NCI-H226 (cell line): ENCODE data around the gene ATP11B.
A peak's percentile ranks its signal among the peaks of the same experiment; 100 is the strongest.
"Not testable (repeated sequence)": the region's sequence is repeated elsewhere in the genome, so short reads cannot be mapped to it uniquely, and the experiment has no call there.

Source experiments
- DNase-seq: peaks from one replicate; pipeline ENCODE4 v3.0.0-alpha.2; 2015

Gene ATP11B

DNA sequence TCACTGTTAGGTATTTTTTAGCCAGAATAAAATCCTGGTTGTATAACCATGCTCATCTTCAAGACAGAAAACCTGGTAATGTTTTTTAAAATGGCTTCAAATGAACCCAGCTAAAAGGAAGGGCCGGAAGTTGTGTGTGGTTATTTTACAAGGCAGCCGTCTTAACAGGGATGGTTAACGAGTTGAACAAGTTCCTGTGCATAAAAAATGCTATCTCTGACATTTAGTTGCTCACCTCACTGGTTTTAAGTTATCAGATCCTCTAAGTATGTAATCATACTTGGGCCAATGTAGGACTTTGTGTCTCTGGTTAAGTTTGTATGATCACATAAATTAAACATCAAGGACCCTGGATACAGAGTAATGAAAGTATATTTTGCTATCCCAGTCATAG, 2.1 kb downstream of the ATP11B start:
- no peak for DNase-seq

GRCh38 chr3:182796310-182796709, 3.0 kb downstream of the ATP11B start:
- DNase-seq, result no peak

DNA sequence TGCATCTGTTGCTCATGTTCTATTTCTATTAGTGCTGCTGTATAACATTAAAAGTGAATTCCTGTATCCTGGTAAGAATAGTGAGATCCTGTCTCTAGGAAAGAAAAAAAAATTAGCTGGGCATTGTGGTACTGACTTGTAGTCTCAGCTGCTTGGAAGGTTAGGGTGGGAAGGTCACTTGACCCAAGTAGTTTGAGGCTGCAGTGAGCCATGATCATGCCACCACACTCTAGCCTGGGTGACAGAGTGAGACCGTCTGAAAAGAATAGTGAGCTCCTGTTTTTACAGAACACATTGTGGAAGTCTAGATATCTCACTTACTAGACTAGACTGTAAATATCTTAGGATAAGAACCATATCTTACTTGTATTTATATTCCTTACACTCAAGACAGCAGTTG, 4.6 kb downstream of the ATP11B start:
- DNase-seq, result no peak

GRCh38 chr3:182799143-182799542, 5.8 kb downstream of the ATP11B start:
- DNase-seq, result not testable (repeated sequence)

DNA sequence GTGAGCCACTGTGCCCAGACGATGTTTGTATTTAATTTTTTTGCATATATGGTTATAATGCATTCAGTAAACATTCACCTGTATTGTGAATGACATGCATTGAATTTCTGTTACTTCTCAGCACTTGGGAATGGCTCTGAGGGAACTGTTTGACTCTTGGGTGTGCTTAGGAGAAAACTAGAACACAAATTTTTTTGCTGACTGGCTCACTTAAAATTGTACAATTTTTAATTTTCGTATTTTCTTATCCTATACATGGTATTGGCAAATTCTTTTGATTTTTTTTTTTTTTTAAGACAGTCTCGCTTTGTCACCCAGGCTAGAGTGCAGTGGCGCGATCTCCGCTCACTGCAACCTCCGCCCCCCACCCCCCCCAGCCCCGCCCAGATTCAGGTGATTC, 7.2 kb downstream of the ATP11B start:
- no peak for DNase-seq

GRCh38 chr3:182802413-182803390, 9.4 kb downstream of the ATP11B start:
- DNase-seq, result no peak

DNA sequence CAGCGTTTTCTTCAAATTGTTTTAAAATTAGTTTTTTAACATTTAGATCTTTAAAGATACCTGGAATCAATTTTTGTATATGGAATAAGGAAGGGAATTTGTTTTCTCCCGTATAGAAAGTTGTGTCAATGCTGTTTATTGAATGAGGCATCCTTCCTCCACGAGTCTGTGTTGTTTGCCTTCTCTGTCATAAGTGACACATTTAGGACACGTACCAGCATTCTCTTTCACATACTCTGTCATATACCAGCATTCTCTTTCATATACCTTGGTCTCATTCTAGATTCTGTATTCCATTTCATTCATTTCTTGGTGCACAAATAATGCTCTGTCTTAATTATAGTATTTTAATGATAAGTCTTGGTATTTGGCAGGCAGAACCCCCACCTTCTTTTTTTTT, 10.3 kb downstream of the ATP11B start:
- no peak for DNase-seq

DNA sequence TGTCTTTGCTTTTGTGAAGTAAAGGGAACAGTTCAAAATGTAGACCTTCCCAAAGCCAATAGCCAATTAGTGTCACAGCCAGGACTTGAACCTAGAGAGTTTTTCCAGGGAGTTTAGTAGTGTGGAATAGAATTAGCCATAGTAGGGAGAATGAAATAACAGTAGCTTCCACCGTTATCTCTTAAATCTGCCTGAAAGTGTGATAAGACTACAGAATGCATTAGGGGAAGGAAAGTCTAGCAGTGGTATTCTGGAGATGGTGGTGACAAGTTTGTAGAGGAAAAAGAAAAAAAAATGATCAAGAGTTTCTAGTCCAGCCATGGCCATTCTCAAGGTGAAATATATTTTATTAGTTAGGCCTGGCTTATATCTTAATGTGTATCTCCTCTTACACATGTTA, 13.8 kb downstream of the ATP11B start:
- no peak for DNase-seq

DNA sequence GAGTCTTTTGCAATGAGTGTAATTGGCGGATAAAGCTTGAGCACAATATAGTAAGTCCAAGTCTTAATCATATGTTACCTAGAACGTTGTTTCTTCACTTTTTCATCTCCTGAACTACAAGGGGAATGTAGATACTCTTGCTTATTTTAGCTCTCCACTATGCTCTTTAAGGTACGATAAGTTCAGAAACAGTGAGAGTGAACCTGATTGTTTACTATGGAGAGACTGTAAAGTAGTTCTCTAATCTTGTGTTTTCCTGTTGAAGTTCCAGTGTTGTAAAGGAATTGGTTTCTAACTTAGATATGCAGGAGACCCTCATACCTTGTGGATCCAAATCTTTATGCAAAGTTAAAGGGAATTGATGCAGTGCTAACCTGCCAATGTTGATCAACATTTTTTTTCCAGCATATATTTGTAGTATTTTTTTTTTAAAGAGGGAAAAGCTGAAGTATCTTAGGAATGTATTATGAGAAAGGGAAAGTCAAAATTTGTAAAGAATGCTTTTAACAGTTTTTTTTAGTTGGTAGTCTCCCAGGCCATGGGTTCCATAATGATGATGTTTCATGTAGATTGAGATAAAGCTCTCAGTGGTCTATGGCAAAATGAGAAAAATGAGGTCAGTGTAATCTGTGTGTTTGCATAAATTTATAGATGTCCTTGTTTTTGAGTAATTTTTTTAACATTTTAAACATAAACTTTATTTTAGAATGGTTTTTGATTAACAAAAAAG, 14.9 kb downstream of the ATP11B start:
- no peak for DNase-seq

- no peak for DNase-seq
Observed at GRCh38 chr3:182809531-182809930, 16.2 kb downstream of the ATP11B start.

GRCh38 chr3:182810574-182811268, 17.4 kb downstream of the ATP11B start:
- no peak for DNase-seq

DNA sequence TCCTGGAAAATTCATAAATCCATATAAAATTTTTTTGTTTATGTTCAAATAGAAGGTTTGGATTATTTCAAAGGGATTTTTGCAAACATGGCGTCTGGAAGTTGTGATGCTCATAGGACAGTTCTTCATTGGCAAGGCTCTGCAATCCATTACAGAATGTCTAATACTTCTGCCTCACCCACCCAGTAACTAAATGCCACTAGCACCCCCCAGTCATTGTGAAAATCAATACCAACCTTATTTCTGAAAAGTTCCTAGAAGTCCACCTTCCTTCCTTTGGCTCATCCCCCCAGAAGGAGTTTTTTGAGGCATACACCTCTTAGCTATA, 17.9 kb downstream of the ATP11B start:
- DNase-seq, result no peak

GRCh38 chr3:182812123-182812522, 18.8 kb downstream of the ATP11B start:
- no peak for DNase-seq

DNA sequence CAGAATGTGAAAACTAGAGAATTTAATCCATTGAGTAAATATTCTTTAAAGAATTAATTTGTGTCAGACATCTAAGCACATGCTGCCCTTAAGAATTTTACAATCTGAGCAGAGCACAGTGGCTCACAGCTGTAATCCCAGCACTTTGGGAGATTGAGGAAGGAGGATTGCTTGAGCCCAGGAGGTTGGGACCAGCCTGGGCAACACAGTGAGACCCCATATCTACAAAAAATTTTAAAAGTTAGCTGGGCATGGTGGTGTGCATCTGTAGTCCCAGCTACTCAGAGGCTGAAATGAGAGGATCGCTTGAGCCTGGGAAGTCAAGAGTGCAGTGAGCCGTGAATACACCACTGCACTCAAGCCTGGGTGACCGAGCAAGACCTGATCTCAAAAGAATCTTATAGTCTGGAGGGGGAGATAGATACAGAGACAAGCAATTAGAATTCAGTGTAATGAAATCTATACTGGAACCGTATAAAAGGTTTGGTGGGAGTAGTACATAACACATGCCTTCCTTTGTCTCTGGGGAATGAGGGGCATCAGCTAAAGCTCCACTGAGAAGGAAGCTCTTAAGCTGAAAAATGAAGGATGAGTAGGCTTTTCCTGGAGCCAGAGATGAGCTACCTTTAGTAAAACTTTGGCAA, 21.2 kb downstream of the ATP11B start:
- no peak for DNase-seq

DNA sequence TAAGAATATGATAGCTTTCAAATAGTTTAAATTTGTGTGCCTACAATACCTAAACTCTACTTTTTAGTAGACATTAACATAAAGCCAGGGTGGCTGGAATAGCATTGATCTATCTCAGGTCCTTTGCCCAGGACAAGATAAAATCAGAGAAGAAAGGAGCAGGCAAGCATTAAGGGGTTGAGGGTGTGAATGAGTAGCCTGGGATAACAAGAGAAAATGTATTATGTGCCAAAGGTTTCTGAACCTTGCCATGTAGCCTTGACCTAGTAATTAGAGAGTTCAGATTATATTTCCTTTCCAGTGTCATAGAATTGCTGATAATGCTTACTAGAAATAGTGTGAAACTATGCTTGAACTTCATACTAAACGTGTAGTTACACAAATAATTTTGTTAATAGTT, 22.9 kb downstream of the ATP11B start:
- no peak for DNase-seq

- DNase-seq, result no peak
Observed at GRCh38 chr3:182818296-182818978, 25.1 kb downstream of the ATP11B start.

DNA sequence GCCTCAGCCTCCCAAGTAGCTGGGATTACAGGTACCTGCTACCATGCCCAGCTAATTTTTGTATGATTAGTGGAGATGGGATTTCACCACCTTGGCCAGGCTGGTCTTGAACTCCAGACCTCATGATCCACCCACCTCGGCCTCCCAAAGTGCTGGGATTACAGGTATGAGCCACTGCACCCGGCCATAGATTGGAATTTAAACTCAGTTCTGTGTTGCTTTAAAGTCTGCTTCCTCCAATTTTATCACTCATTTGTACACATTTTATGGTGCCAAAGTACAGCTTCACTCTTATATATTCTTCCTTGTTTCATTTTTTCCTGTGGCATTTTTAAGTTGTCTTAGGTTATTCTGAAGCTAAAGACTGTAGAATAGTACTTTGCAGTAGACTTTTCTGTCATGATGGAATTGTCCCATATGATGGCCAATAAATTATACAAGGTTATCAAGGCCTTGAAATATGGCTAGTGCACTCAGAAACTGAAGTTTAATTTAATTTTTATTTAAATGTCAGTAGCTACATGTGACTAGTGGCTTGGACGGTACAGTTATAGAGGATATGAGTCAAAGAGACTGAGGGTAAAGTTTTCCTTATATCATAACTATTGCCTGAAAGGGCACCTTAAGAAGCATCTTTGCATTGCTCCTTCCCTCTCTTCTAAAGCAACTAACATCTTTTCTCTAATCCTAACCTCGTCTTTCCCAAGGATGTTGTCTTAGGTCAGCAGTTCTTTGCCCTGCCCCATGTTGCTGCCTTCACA, 28.1 kb downstream of the ATP11B start:
- no peak for DNase-seq

DNA sequence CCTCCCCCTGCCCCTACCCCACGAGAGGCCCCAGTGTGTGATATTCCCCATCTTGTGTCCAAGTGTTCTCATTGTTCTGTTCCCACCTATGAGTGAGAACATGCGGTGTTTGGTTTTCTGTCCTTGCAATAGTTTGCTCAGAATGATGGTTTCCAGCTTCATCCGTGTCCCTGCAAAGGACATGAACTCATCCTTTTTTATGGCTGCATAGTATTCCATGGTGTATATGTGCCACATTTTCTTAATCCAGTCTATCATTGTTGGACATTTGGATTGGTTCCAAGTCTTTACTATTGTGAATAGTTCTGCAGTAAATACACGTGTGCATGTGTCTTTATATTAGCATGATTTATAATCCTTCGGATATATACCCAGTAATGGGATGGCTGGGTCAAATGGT, 29.0 kb downstream of the ATP11B start:
- not testable (repeated sequence) for DNase-seq

GRCh38 chr3:182824957-182825356, 31.7 kb downstream of the ATP11B start:
- DNase-seq, result no peak

- peak; percentile 48 for DNase-seq
Observed at GRCh38 chr3:182829761-182830405, 36.6 kb downstream of the ATP11B start.

DNA sequence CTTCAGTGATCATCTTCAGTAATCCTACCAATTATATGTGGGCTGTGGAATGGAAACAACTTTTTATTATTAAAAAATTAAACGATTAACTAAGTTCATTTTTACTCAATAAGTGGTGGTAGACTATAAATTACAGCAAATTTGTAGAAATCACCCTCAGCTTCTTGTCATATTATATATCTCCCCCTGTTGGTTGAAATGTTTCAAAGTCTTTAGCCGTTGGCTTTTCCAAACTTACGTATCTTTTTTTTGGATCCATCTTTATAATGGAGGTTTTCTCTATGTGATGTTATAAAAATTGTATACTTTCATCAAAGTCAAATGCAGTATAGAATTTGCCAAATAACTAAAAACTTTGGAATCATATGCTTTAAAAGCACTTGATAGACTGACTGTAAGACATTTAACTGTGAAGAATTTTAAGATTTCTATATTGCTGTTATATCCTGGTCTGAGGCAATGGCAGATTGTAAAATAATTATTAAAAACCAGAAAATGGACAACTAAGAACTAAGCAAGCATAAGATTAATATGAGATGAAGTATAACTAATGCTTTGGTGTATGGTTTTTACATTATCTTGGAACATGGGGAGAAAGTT, 44.7 kb downstream of the ATP11B start:
- DNase-seq, result no peak
